Measurements from ENCODE around the gene TNS3. TPM values are rescaled to one million over a fixed set of nuclear protein-coding genes. Genes with fewer than 3 reads are reported as not detected.

TNS3 gene
- total and polyA plus RNA-seq, 2 donors (not counting 3 experiments of a cell fraction or from before 2014, with no cell fraction given), result 10.4 to 45.1 TPM

- Histone ChIP-seq H3K4me1 (ENCODE audit: control insufficient read depth, extremely low read depth, insufficient read depth, low read length) (no peaks in the 10 kb centered on the region), H3K9me1 (replicated peaks; ENCODE audit: control insufficient read depth, extremely low read depth, insufficient read depth, low read length) (no peaks in the 10 kb centered on the region), H3K36me3 (ENCODE audit: control insufficient read depth in 2 of 2, extremely low read depth in 1 of 2, insufficient read depth in 2 of 2, low read length in 2 of 2) (no peaks in the 10 kb centered on the region), H3K4me3 (replicated peaks in 1 of 3; ENCODE audit: insufficient read depth in 1 of 3, low read depth in 1 of 3, low read length in 3 of 3) (no peak overlapping the region), H3K4me2 (ENCODE audit: insufficient read depth, low read length) (no peak overlapping the region), H3K27ac (ENCODE audit: insufficient read depth, low read depth, low read length) (no peak overlapping the region), H3K79me2 (ENCODE audit: control insufficient read depth, insufficient read depth, low read length) (no peaks in the 10 kb centered on the region), H3K27me3 (ENCODE audit: control insufficient read depth in 2 of 2, insufficient read depth in 2 of 2, low read length in 2 of 2) (no peaks in the 10 kb centered on the region), H4K20me1 (replicated peaks; ENCODE audit: control insufficient read depth, extremely low read depth, insufficient read depth, low read length) (no peaks in the 10 kb centered on the region), H2AFZ (ENCODE audit: low read depth, low read length) (no peak overlapping the region), H3K9me3 (replicated peaks; ENCODE audit: control insufficient read depth, insufficient read depth, low read length) (no peaks in the 10 kb centered on the region), H3K9ac (replicated peaks; ENCODE audit: extremely low read depth, insufficient read depth, low read length) (no peak overlapping the region)
- ChIA-PET CTCF (interaction anchor here (1.5 to 1.8 kb wide), 3 partner anchors 10 to 345 kb away, joined by 4 to 6 read pairs (median 6); no protein-coding TSS in a partner anchor), POLR2A (no interaction called here)
- no peak for TF ChIP-seq CTCF (IDR thresholded peaks at IDR 0.05; ENCODE audit: extremely low read depth in 1 of 2, insufficient read depth in 1 of 2, low read depth in 1 of 2, low read length in 2 of 2)
- TF ChIP-seq POLR2AphosphoS5 (IDR thresholded peaks at IDR 0.05; ENCODE audit: insufficient read depth, low read depth, low read length), result no peak
- TF ChIP-seq FOS (IDR thresholded peaks at IDR 0.05; ENCODE audit: borderline replicate concordance, insufficient read depth, low read length), result no peak
- TF ChIP-seq MYC (IDR thresholded peaks at IDR 0.05; ENCODE audit: low read depth, low read length), result no peak
- no peak for TF ChIP-seq POLR2A (IDR thresholded peaks at IDR 0.05; ENCODE audit: low read depth, low read length)
- TF ChIP-seq EZH2 (IDR thresholded peaks at IDR 0.05; ENCODE audit: borderline replicate concordance, low read depth, low read length, severe bottlenecking), result no peak
- no TSS peak for BruUV-seq (replicated peaks)
- dilution Hi-C loops (cut with MboI; ENCODE audit: extremely low pct_ligation_motif_present, low sequenced_read_pairs) (no loop called here), intact Hi-C loops (cut with micrococcal nuclease) (no loop called here)
- FAIRE-seq, result no peak
- no peak for DNase-seq (ENCODE audit: low read depth, low spot score)
Observed at GRCh38 chr7:47611045-47611511, 29.2 kb upstream of the TNS3 start.

All from endothelial cell of umbilical vein (primary cell).